NCI-H1694 (cell line): Measurements from ENCODE around the gene TSHZ2.
"Not testable (repeated sequence)": the region's sequence is repeated elsewhere in the genome, so short reads cannot be mapped to it uniquely, and the experiment has no call there.

Source experiments
- DNase-seq: peaks from one replicate; lab custom pipeline; 2025; lab: John Stamatoyannopoulos, UW

TSHZ2 gene

GRCh38 chr20:53312957-53313356 is 340.8 kb downstream of the TSHZ2 start:
- no peak for DNase-seq

- no peak for DNase-seq
Observed at GRCh38 chr20:53316206-53316937, 344.2 kb downstream of the TSHZ2 start.

GRCh38 chr20:53319200-53319599 is 347.0 kb downstream of the TSHZ2 start:
- no peak for DNase-seq

DNA sequence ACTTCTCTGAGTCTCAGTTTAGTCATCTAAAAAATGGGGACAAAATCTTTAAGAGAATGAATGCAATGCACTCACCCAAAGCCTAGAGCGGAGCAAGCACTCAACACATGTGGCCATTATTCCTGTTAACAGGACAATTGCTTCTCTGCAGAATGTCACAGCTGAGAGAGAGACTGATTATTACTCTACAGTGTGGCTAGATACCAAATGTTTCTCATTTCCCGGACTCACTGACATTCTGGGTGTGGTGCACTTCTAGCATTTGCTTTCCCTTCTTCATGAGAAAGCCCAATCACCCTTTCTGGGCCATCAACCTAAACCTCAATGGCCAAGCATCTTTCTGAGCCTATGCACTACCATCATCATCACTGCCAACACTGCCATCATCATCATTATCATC is 347.6 kb downstream of the TSHZ2 start:
- no peak for DNase-seq

DNA sequence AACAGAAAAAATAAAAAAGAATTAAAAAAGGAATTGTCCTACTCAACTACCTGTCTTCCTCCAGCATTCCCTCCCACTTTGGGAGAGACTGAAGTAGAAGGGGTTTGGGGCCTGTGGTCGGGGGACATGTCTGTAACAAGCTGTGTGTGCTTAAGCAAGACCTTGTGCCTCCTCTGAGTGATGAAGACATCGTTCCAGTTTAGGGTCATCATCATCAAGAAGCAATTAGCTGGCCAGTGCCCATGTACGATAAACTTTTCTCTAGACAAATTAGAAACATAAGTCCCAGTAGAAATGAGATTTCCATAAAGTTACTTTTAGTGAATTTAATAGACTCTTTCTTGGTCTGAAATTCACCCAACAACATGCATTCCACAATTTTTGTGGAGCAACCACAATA is 348.5 kb downstream of the TSHZ2 start:
- DNase-seq, result no peak

GRCh38 chr20:53321596-53321995 is 349.4 kb downstream of the TSHZ2 start:
- no peak for DNase-seq

DNA sequence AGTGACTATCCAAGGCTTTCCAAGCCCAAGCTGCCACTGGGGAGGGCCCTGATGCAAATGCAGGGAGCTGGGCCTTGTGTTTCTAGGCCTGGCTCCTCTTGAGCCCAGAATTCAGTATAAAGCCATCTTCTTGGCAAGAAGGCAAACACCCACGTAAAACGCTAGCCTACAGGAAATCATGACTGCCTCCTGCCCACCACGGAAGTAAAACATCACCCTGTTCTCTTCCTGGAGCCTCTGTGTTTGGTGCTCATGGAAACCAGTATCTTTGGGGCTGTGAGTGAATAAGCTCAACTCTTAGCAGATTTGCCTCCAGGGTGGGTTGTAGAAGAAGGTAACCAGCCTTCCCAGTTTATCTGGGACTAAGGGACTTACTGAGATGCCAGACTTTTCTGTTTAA is 350.5 kb downstream of the TSHZ2 start:
- DNase-seq, result no peak

DNA sequence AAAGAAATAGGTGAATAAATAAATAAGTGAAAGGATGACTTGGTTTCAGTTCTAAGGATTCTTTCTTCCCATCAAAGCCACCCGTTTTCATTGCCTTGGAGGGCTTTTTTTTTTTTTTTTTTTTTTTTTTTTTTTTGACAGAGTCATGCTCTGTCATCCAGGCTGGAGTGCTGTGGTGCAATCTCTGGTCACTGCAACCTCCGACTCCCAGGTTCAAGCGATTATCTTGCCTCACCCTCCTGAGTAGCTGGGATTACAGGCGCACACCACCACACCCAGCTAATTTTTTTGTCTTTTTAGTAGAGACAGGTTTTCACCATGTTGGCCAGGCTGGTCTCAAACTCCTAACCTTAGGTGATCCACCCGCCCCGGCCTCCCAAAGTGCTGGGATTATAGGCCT is 351.3 kb downstream of the TSHZ2 start:
- DNase-seq, result not testable (repeated sequence)

DNA sequence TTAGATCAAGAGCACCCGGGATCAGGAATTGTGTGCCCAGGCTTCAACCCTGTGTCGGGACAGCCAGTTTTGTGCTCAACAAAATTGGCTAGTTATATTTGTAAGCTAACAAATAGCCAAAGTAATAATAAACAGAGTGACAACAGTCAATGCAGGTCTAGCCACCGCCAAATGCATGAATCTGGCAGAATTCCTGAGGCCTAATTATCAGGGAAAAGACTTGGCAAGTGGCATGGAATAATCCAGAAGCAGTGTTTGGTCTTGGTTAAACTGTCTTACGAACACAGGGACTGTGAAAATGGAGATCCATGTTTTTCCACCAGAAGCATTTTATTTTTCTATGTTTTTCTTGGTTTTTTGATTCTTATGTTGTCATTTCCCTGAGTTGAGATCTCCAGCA is 352.7 kb downstream of the TSHZ2 start:
- DNase-seq, result no peak

- no peak for DNase-seq
Observed at GRCh38 chr20:53328961-53329360, 356.8 kb downstream of the TSHZ2 start.

- DNase-seq, result no peak
Observed at GRCh38 chr20:53329781-53330180, 357.6 kb downstream of the TSHZ2 start.

DNA sequence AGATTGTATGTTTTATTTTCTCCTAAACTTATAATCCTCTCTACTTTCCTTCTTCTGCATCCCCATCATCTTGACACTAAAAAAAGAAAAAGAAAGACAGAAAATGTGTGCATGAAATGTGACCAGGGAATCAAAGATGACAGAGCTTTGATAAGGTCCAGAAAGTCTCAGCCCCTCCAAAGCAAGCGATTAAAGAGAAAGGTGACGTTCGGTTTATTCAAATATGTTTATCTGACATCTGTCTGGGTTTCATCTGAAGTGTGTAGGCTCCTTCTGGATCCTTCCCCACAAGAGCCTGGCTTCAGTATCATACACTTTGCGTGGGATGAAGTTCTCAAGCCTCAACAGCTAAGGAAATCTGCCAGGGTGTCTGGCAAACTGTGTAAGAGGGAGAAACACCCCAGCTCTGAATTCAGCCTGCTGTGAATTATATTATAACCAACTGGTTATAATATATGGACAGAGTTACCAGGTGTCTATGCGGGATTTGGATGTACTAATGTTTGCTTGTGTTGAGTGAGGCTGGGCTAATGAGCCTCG is 358.5 kb downstream of the TSHZ2 start:
- DNase-seq, result no peak

DNA sequence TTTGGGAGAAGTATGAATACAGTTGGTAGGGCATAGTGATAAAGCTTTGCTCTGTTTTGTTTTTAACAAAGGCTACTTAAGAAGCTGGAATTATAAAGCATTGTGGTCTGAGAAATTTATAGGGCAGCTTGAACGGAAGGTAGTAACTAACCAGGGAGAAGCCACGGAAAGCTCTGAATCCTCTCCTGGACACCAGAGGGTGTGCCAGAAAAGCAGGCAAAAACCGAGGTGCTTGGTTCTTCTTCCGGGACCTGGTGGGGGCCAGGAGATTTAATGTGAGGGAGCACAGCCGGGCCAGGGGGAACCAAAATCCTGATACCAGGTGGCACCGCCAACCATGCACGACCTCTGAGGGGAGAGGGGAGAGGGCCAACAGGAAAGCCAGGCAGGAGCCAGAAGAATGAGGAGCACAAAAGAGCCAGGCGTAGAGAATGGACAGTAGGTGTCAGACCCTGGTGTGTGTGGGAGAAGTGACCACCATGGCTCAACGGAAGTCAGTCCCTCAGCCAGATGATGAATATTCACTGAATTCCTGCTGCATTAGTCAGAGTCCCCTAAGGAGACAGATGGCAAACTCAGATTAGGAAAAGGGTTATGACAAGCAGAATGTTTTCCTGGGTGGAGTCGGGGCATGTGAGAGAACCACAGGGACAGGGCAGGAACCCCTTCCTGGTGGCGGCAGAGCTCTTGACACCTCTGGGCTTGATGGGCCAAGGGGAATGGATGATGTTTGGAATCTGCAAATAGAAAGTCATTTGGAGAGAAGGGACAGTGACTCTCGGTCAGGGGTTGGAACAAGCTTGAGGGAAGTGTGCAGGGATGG is 359.2 kb downstream of the TSHZ2 start:
- DNase-seq, result no peak

GRCh38 chr20:53332022-53332837 is 360.1 kb downstream of the TSHZ2 start:
- DNase-seq, result no peak

DNA sequence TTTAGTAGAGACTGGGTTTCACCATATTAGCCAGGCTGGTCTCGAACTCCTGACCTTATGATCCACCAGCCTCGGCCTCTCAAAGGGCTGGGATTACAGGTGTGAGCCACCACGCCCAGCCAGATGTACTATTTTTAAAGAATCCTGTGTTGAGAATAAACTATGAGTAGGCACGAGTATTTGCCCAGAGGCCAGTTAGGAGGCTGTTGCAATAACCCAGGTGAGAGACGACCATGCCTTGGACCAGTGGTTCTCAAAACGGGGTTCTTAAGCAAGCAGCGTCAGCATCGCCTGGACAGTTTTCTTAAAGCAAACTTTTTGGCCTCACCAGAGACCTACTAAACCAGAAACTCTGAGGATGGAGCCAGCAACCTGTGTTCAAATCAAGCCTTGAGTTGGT is 362.7 kb downstream of the TSHZ2 start:
- no peak for DNase-seq

DNA sequence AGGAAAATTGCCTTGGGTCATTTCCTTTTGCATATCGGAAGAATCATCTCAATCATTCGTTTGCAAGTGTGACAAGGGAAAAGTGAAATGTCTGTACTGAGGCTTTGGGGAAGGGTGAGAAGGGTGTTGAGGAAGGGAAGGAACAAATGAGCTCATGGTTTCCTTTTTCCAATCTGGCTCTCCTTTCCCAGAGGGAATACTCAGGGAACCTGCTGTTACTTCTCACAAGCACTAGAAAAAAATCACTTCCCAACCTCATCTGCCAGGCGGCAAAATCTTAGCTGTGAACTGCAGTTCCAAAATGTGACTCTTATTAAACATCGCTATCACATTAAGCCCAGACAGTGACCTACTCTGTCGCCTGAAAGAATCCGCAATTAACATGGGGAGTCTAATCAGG is 363.4 kb downstream of the TSHZ2 start:
- DNase-seq, result no peak

- DNase-seq, result no peak
Observed at GRCh38 chr20:53336892-53337291, 364.7 kb downstream of the TSHZ2 start.

- no peak for DNase-seq
Observed at GRCh38 chr20:53337390-53338101, 365.4 kb downstream of the TSHZ2 start.

DNA sequence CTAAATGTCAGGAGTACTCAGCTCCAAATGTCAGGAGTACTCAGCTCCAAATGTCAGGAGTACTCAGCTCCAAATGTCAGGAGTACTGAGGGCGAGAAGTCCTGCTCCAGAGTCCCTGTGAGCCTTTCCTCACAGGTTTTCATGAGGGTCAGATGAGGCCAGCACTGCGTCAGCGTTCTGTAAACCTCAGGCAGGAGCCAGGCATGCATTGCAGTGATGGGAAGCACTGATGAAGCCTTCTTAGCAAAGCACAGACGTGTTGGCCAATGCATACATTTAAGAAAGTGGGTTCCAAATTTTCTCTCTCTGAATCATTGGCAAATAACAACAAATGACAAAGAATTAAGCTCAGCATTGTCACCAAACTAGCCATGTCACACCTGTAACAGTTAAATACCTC is 366.6 kb downstream of the TSHZ2 start:
- no peak for DNase-seq

- DNase-seq, result no peak
Observed at GRCh38 chr20:53342429-53342828, 370.3 kb downstream of the TSHZ2 start.

- DNase-seq, result no peak
Observed at GRCh38 chr20:53343448-53343847, 371.3 kb downstream of the TSHZ2 start.

GRCh38 chr20:53344891-53345290 is 372.7 kb downstream of the TSHZ2 start:
- no peak for DNase-seq
